Transverse colon (tissue), 4 donors: Measurements from ENCODE around the gene FRY.

Experiments used
- POLR2AphosphoS5 ChIP-seq, 3 donors: sonication (generic); formaldehyde crosslinking; IDR thresholded peaks; one replicate each; pipeline ENCODE4 v1.6.1; 2016; ENCODE audit warnings: antibody characterized with exemption in 3 of 3
- TF ChIP-seq, protein P1 (sequence below), 5 experiments: fragments of 200-600 bp in 3 of 5; fragments of 450-650 bp in 2 of 5; sonication (generic) in 3 of 5; IDR thresholded peaks; 1 replicate in 2 of 5; 2 replicates in 3 of 5; pipeline ENCODE4 v1.5.1; 2016 to 2017; ENCODE audit warnings: antibody characterized with exemption in 5 of 5, inconsistent platforms in 3 of 5, mild to moderate bottlenecking in 2 of 5, moderate library complexity in 1 of 5

DNA sequence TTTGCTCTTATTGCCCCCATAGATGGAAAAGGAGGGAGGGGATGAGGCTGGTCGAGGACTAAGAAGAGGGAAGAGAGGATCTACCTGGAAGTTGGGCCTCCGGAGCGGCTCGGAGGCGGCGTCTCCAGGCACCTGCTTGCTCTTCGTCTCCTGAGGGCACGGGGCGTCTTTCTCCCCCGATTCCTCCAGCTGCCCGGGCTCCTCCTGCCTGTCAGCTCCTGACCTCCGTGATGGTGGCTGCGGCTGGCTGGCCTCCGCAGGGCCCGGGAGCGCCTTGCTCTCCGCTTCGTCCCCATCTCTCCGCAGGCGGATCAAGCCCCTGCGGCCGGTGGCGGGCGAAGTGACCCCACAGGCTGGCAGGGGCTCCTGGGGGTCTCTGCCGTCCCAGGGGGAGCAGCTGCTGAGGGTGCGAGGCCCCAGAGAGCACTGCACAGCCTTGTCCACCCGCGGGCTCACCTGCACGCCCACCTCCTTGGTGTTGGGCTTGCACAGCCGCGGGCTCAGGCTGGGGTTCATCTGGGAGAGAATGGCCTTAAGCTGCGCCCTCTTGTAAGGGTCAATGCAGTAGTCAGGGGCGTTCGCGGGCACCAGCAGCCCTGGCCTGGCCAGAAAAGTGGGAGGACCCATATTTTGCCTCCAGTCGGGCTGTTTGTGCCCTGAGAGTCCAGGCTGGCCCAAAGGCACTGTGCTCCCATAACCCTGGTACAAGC is 279.8 kb downstream of the FRY start:
- TF ChIP-seq, protein P1, sequence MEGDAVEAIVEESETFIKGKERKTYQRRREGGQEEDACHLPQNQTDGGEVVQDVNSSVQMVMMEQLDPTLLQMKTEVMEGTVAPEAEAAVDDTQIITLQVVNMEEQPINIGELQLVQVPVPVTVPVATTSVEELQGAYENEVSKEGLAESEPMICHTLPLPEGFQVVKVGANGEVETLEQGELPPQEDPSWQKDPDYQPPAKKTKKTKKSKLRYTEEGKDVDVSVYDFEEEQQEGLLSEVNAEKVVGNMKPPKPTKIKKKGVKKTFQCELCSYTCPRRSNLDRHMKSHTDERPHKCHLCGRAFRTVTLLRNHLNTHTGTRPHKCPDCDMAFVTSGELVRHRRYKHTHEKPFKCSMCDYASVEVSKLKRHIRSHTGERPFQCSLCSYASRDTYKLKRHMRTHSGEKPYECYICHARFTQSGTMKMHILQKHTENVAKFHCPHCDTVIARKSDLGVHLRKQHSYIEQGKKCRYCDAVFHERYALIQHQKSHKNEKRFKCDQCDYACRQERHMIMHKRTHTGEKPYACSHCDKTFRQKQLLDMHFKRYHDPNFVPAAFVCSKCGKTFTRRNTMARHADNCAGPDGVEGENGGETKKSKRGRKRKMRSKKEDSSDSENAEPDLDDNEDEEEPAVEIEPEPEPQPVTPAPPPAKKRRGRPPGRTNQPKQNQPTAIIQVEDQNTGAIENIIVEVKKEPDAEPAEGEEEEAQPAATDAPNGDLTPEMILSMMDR (IDR thresholded peaks at IDR 0.05), result no peak
- no peak for TF ChIP-seq POLR2AphosphoS5 (IDR thresholded peaks at IDR 0.05)
